Stimulated activated naive CD8-positive, alpha-beta T cell treated with anti-CD3 and anti-CD28 coated beads, Interleukin-15, Interleukin-2, amounts not matched to agents 100 ng/mL and 50 ng/mL, for 24 hours (primary cell): ENCODE measurements around the gene NEDD4.

Experiments used
- H3K27ac Mint-ChIP-seq: one replicate; pipeline ENCODE4 v1.8.0; 2021; ENCODE audit warnings: mild to moderate bottlenecking, mixed read lengths
- H3K27me3 Mint-ChIP-seq: one replicate; pipeline ENCODE4 v1.8.0; 2021; ENCODE audit warnings: mixed read lengths
- H3K36me3 Mint-ChIP-seq: one replicate; pipeline ENCODE4 v1.8.0; 2021; ENCODE audit warnings: low read depth, mixed read lengths
- H3K4me1 Mint-ChIP-seq: one replicate; pipeline ENCODE4 v1.8.0; 2021; ENCODE audit warnings: low read depth, mixed read lengths
- H3K4me3 Mint-ChIP-seq: one replicate; pipeline ENCODE4 v1.8.0; 2021; ENCODE audit warnings: mild to moderate bottlenecking, mixed read lengths
- H3K9me3 Mint-ChIP-seq: one replicate; pipeline ENCODE4 v1.8.0; 2021; ENCODE audit warnings: mixed read lengths

Gene NEDD4

DNA sequence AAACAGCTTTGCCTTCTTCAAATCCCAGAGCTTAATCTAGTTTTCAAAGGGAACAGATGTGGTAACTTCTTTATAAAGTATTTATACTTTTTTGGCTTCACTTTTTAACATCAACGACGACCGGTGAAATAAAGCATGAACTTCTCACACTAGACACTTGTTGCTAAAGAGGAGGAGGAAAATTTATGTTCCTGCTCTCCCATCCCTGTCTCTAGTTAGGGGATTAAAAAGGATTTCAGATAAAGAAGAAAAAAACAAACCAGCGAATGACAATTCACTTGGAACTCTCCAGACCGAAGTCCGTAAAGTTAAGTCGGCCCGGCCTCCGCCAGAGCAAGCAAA is 672 bp downstream of the NEDD4 start:
- no peaks in the 10 kb centered on the region for H3K9me3 Mint-ChIP-seq
- H3K27ac Mint-ChIP-seq = peak overlapping the region; percentile 78
- peaks cover 25% of the 10 kb centered on the region for H3K4me1 Mint-ChIP-seq
- H3K4me3 Mint-ChIP-seq = peak overlapping the region; percentile 90
- H3K36me3 Mint-ChIP-seq = peaks cover 18% of the 10 kb centered on the region
- peaks cover 24% of the 10 kb centered on the region for H3K27me3 Mint-ChIP-seq

- Mint-ChIP-seq H3K9me3 (no peaks in the 10 kb centered on the region), H3K4me1 (peaks cover 25% of the 10 kb centered on the region), H3K27ac (peak overlapping the region; percentile 78), H3K36me3 (peaks cover 18% of the 10 kb centered on the region), H3K4me3 (peak overlapping the region; percentile 90), H3K27me3 (peaks cover 24% of the 10 kb centered on the region)
Observed at GRCh38 chr15:55991802-55992768, 1.3 kb downstream of the NEDD4 start.

- no peak overlapping the region for H3K27ac Mint-ChIP-seq
Observed at GRCh38 chr15:55990998-55991397, 2.4 kb downstream of the NEDD4 start.

GRCh38 chr15:55990516-55990915 is 2.9 kb downstream of the NEDD4 start:
- Mint-ChIP-seq H3K27ac (no peak overlapping the region), H3K4me1 (peaks cover 20% of the 10 kb centered on the region), H3K9me3 (no peaks in the 10 kb centered on the region), H3K4me3 (no peak overlapping the region), H3K36me3 (peaks cover 25% of the 10 kb centered on the region), H3K27me3 (peaks cover 9% of the 10 kb centered on the region)

More at GRCh38 chr15:55990998-55991397, 2.4 kb downstream of the NEDD4 start:
- H3K4me3 Mint-ChIP-seq = no peak overlapping the region
- peaks cover 22% of the 10 kb centered on the region for H3K36me3 Mint-ChIP-seq
- peaks cover 20% of the 10 kb centered on the region for H3K4me1 Mint-ChIP-seq
- H3K27me3 Mint-ChIP-seq = peaks cover 14% of the 10 kb centered on the region
- no peaks in the 10 kb centered on the region for H3K9me3 Mint-ChIP-seq

GRCh38 chr15:55989383-55989782 is 4.0 kb downstream of the NEDD4 start:
- H3K9me3 Mint-ChIP-seq = no peaks in the 10 kb centered on the region
- H3K27me3 Mint-ChIP-seq = peaks cover 7% of the 10 kb centered on the region
- H3K36me3 Mint-ChIP-seq = peaks cover 25% of the 10 kb centered on the region
- no peak overlapping the region for H3K27ac Mint-ChIP-seq
- peaks cover 20% of the 10 kb centered on the region for H3K4me1 Mint-ChIP-seq
- H3K4me3 Mint-ChIP-seq = no peak overlapping the region

GRCh38 chr15:55981582-55982249 is 11.7 kb downstream of the NEDD4 start:
- Mint-ChIP-seq H3K27ac (no peak overlapping the region), H3K27me3 (no peaks in the 10 kb centered on the region), H3K4me3 (no peak overlapping the region), H3K9me3 (no peaks in the 10 kb centered on the region), H3K36me3 (peaks cover 15% of the 10 kb centered on the region), H3K4me1 (peaks cover 15% of the 10 kb centered on the region)

- H3K4me3 Mint-ChIP-seq = no peak overlapping the region
- H3K9me3 Mint-ChIP-seq = no peaks in the 10 kb centered on the region
- peaks cover 15% of the 10 kb centered on the region for H3K4me1 Mint-ChIP-seq
- no peak overlapping the region for H3K27ac Mint-ChIP-seq
- peaks cover 9% of the 10 kb centered on the region for H3K36me3 Mint-ChIP-seq
- no peaks in the 10 kb centered on the region for H3K27me3 Mint-ChIP-seq
Observed at GRCh38 chr15:55980511-55980910, 12.9 kb downstream of the NEDD4 start.

DNA sequence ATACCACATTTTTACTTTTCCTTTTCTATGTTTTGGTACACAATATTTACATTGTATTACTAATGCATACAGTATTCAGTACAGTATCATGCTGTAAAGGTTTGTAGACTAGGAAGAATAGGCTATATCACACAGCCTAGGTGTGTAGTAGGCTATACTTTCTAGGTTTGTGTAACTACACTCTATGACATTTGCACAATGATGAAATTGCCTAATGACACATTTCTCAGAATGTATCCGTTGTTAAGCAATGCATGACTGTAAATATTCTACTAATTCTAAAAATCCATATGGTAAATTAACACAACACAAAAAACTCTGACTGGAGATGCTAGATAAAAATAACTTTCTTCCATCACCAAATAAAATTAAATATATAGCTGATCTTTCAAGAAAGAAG is 16.2 kb downstream of the NEDD4 start:
- Mint-ChIP-seq H3K27ac (no peak overlapping the region), H3K4me1 (peaks cover 11% of the 10 kb centered on the region), H3K36me3 (peaks cover 9% of the 10 kb centered on the region), H3K4me3 (no peak overlapping the region), H3K27me3 (no peaks in the 10 kb centered on the region), H3K9me3 (peaks cover 3% of the 10 kb centered on the region)

DNA sequence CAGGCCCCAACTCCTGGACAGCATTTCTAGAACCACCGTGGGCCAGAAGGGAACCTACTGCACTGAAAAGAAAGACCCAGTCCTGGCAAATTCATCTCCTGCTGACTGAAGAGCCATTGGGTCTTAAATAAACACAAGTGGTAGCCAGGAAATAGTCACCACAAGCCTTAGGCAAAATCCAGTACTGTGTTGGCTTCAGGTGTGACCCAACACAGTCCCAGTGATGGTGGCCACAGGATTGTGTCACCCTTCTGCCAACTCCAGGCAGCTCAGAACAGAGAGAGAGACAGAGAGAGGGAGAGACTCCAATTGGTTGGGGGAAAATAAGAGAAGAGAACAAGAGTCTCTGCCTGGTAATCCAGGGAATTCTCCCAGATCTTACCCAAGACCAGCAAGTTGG is 23.1 kb downstream of the NEDD4 start:
- Mint-ChIP-seq H3K4me3 (no peak overlapping the region), H3K36me3 (peaks cover 4% of the 10 kb centered on the region), H3K27me3 (no peaks in the 10 kb centered on the region), H3K27ac (no peak overlapping the region), H3K4me1 (no peaks in the 10 kb centered on the region), H3K9me3 (peaks cover 3% of the 10 kb centered on the region)

GRCh38 chr15:55969582-55969981 is 23.8 kb downstream of the NEDD4 start:
- Mint-ChIP-seq H3K27ac (no peak overlapping the region), H3K9me3 (peaks cover 3% of the 10 kb centered on the region), H3K36me3 (peaks cover 4% of the 10 kb centered on the region), H3K4me3 (no peak overlapping the region), H3K27me3 (no peaks in the 10 kb centered on the region), H3K4me1 (no peaks in the 10 kb centered on the region)

DNA sequence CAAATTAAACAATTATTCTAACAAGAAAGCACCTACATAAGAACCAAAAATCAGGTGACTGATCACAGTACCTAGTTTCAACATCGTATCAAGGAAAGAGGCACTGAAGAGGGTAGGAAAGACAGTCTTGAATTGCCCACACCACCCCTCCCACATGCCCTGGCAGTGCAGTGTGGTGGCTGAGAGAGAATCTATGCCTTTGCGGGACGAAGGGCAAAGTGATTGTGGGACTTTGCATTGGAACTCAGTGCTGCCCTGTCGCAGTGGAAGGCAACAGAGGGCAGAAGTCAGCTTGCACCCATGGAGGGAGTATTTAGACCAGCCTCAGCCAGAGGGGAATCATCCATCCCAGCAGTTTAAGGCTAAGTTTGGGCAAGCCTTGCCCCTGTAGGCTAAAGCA is 24.5 kb downstream of the NEDD4 start:
- peaks cover 4% of the 10 kb centered on the region for H3K36me3 Mint-ChIP-seq
- H3K27ac Mint-ChIP-seq = no peak overlapping the region
- no peaks in the 10 kb centered on the region for H3K27me3 Mint-ChIP-seq
- no peaks in the 10 kb centered on the region for H3K4me1 Mint-ChIP-seq
- peaks cover 3% of the 10 kb centered on the region for H3K9me3 Mint-ChIP-seq
- no peak overlapping the region for H3K4me3 Mint-ChIP-seq

- no peaks in the 10 kb centered on the region for H3K9me3 Mint-ChIP-seq
Observed at GRCh38 chr15:55965091-55965490, 28.3 kb downstream of the NEDD4 start.

GRCh38 chr15:55960946-55961345 is 32.5 kb downstream of the NEDD4 start:
- Mint-ChIP-seq H3K4me3 (no peak overlapping the region), H3K4me1 (no peaks in the 10 kb centered on the region), H3K9me3 (no peaks in the 10 kb centered on the region), H3K36me3 (peaks cover 20% of the 10 kb centered on the region), H3K27me3 (no peaks in the 10 kb centered on the region), H3K27ac (no peak overlapping the region)

More at GRCh38 chr15:55965091-55965490, 28.3 kb downstream of the NEDD4 start:
- H3K4me3 Mint-ChIP-seq = no peak overlapping the region
- H3K27me3 Mint-ChIP-seq = no peaks in the 10 kb centered on the region
- no peaks in the 10 kb centered on the region for H3K4me1 Mint-ChIP-seq
- no peak overlapping the region for H3K27ac Mint-ChIP-seq
- peaks cover 4% of the 10 kb centered on the region for H3K36me3 Mint-ChIP-seq

GRCh38 chr15:55959744-55960447 is 33.5 kb downstream of the NEDD4 start:
- Mint-ChIP-seq H3K36me3 (peaks cover 20% of the 10 kb centered on the region), H3K4me1 (no peaks in the 10 kb centered on the region), H3K9me3 (no peaks in the 10 kb centered on the region), H3K27me3 (no peaks in the 10 kb centered on the region), H3K4me3 (no peak overlapping the region), H3K27ac (no peak overlapping the region)

- Mint-ChIP-seq H3K4me1 (no peaks in the 10 kb centered on the region), H3K36me3 (peaks cover 20% of the 10 kb centered on the region), H3K27me3 (no peaks in the 10 kb centered on the region), H3K27ac (no peak overlapping the region), H3K9me3 (peaks cover 3% of the 10 kb centered on the region), H3K4me3 (no peak overlapping the region)
Observed at GRCh38 chr15:55958349-55958748, 35.1 kb downstream of the NEDD4 start.
